ENCODE data around the gene CCDC71L. TPM values are rescaled to one million over a fixed set of nuclear protein-coding genes. Genes with fewer than 3 reads are reported as not detected.

The CCDC71L gene
- total RNA-seq, 4 donors from 2014 or later, result 4.4 to 7.0 (median 5.7) TPM

DNA sequence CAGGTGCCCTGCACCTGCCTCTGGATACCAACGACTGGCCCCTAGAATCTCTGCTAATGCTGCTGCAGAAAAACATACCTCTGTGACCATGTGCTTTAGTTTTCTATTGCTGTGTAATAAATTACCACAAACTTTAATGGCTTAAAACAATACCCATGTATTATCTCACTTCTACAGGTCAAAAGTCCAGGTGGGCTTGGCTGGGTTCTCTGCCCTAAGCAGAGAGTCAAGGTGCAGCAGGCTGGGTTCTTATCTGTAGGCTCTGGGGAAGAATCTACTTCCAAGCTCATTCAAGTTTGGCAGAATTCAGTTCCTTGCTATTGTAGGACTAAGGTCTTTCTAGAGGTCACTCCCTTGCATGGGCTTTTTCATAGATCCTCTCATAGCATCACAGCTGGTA is 52.3 kb downstream of the CCDC71L start:
- no peak overlapping the region for H3K4me3 ChIP-seq
- ATAC-seq (no peak), DNase-seq (no peak)
- intact Hi-C loops (cut with DNase I; ENCODE audit: low total_unique reads), result no loop called here
- no peak overlapping the region for H3K27ac ChIP-seq
- no peaks in the 10 kb centered on the region for H3K4me1 ChIP-seq
- H3K36me3 ChIP-seq, result no peaks in the 10 kb centered on the region
- H3K9me3 ChIP-seq, result no peaks in the 10 kb centered on the region
- in situ Hi-C loops (cut with MboI; ENCODE audit: low sequenced_read_pairs in 4 of 4), result no loop called here
- no peaks in the 10 kb centered on the region for H3K27me3 ChIP-seq
- TF ChIP-seq POLR2A (IDR thresholded peaks at IDR 0.05), result no peak
- TF ChIP-seq, protein P1, sequence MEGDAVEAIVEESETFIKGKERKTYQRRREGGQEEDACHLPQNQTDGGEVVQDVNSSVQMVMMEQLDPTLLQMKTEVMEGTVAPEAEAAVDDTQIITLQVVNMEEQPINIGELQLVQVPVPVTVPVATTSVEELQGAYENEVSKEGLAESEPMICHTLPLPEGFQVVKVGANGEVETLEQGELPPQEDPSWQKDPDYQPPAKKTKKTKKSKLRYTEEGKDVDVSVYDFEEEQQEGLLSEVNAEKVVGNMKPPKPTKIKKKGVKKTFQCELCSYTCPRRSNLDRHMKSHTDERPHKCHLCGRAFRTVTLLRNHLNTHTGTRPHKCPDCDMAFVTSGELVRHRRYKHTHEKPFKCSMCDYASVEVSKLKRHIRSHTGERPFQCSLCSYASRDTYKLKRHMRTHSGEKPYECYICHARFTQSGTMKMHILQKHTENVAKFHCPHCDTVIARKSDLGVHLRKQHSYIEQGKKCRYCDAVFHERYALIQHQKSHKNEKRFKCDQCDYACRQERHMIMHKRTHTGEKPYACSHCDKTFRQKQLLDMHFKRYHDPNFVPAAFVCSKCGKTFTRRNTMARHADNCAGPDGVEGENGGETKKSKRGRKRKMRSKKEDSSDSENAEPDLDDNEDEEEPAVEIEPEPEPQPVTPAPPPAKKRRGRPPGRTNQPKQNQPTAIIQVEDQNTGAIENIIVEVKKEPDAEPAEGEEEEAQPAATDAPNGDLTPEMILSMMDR (IDR thresholded peaks at IDR 0.05 in 4 of 5, conservative IDR thresholded peaks at IDR 0.05 in 1 of 5), result no peak

Other genes starting within 250 kb of the CCDC71L start
- 1 to 10 TPM in 1 of 4 donors, under 1 TPM in 3; 0.51 to 1.4 (median 0.83) TPM for gene PIK3CG, start 204.1 kb upstream of the CCDC71L start, total RNA-seq